OCI-LY1 (cell line): Measurements from ENCODE around the gene NDUFS8.

Experiments
- CTCF ChIP-seq: fragments of 200-600 bp; sonication (generic), shearing (Covaris generic); IDR thresholded peaks from 2 replicates; pipeline ENCODE4 v1.5.1; 2017; ENCODE audit warnings: mild to moderate bottlenecking, antibody characterized with exemption, low read length, moderate library complexity, mixed read lengths
- EZH2 ChIP-seq: fragments of 200-600 bp; sonication (generic), shearing (Covaris generic); IDR thresholded peaks from 2 replicates; pipeline ENCODE4 v1.8.0; 2017; ENCODE audit warnings: borderline replicate concordance, mixed run types, mild to moderate bottlenecking, antibody characterized with exemption, low read length, moderate library complexity, mixed read lengths

- TF ChIP-seq CTCF, result no peak
- no peak for TF ChIP-seq EZH2
Measured at GRCh38 chr11:68015467-68015866, 15.0 kb upstream of the NDUFS8 start.
